Chondrocyte (in vitro differentiated cells): ENCODE results near the gene MALT1. TPM values are rescaled to one million over a fixed set of nuclear protein-coding genes. Genes with fewer than 3 reads are reported as not detected.
A peak's percentile ranks its signal among the peaks of the same experiment; 100 is the strongest.
"Not testable (repeated sequence)": the region's sequence is repeated elsewhere in the genome, so short reads cannot be mapped to it uniquely, and the experiment has no call there.

ENCODE experiments used
- DNase-seq: peaks from one replicate; pipeline ENCODE4 v3.0.0; 2021; ENCODE audit warnings: mixed read lengths, low spot score
- H3K27ac Mint-ChIP-seq: one replicate; pipeline ENCODE4 v1.8.0; 2021; ENCODE audit warnings: mild to moderate bottlenecking, moderate library complexity, mixed read lengths; ENCODE audit not compliant: unreplicated experiment
- H3K27me3 Mint-ChIP-seq: 2 replicates; pipeline ENCODE4 v1.8.0; 2021; ENCODE audit warnings: low read depth, mixed read lengths
- H3K36me3 Mint-ChIP-seq: 2 replicates; pipeline ENCODE4 v1.8.0; 2021; ENCODE audit warnings: low read depth, mixed read lengths
- H3K4me1 Mint-ChIP-seq: 2 replicates; pipeline ENCODE4 v1.8.0; 2021; ENCODE audit warnings: low read depth, mild to moderate bottlenecking, mixed read lengths
- H3K4me3 Mint-ChIP-seq: one replicate; pipeline ENCODE4 v1.8.0; 2021; ENCODE audit warnings: mild to moderate bottlenecking, moderate library complexity, mixed read lengths; ENCODE audit not compliant: unreplicated experiment
- H3K9me3 Mint-ChIP-seq: 2 replicates; pipeline ENCODE4 v1.8.0; 2021; ENCODE audit warnings: low read depth, mixed read lengths
- total RNA-seq: library from RNA; stranded (reverse); gene quantifications from 3 replicates; pipeline ENCODE4 v1.2.1, GENCODE V29; 2021
- TF ChIP-seq, protein P1 (sequence below): fragments of 200-600 bp; sonication (generic); IDR thresholded peaks from 2 replicates; pipeline ENCODE4 v1.5.0; 2021; ENCODE audit warnings: antibody characterized with exemption, mild to moderate bottlenecking, moderate library complexity

Gene MALT1
- total RNA-seq, 1 donor from 2014 or later = 17.4 TPM

DNA sequence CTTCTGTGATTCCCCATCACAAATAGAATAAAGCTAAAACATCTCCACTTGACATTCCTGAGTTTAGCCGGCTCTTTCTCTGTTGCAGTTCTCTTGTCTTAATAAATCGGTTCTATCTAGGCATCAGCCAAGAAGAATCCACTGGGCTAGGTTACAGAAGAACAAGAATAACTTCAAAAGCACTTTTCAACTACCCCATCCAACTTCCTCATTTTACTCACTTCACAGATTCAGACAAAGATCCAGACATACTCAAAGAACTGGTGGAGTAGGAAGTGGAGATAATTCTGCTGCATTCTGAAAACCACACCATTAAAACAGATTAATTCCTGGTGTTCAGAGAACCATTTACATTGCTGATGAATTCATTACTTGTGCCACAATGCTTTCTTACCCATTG lies 32.8 kb upstream of the MALT1 start:
- TF ChIP-seq, protein P1, sequence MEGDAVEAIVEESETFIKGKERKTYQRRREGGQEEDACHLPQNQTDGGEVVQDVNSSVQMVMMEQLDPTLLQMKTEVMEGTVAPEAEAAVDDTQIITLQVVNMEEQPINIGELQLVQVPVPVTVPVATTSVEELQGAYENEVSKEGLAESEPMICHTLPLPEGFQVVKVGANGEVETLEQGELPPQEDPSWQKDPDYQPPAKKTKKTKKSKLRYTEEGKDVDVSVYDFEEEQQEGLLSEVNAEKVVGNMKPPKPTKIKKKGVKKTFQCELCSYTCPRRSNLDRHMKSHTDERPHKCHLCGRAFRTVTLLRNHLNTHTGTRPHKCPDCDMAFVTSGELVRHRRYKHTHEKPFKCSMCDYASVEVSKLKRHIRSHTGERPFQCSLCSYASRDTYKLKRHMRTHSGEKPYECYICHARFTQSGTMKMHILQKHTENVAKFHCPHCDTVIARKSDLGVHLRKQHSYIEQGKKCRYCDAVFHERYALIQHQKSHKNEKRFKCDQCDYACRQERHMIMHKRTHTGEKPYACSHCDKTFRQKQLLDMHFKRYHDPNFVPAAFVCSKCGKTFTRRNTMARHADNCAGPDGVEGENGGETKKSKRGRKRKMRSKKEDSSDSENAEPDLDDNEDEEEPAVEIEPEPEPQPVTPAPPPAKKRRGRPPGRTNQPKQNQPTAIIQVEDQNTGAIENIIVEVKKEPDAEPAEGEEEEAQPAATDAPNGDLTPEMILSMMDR = no peak

DNA sequence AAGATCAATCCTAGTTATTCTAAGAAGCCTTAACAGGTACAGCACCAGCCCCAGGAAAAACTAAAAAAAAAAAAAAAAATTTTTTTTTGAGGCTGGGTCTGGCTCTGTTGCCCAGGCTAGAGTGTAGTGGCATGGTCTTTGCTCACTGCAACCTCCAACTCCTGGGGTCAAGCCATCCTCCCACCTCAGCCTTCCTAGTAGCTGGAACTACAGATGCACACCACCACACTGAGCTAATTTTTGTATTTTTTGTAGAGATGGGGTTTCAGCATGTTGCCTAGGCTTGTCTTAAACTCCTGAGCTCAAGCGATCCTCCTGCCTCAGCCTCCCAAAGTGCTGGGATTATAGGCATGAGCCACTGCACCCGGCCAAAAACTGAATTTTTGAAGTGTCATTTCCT lies 32.0 kb upstream of the MALT1 start:
- H3K27me3 Mint-ChIP-seq = no peaks in the 10 kb centered on the region
- peaks cover 30% of the 10 kb centered on the region for H3K4me1 Mint-ChIP-seq
- TF ChIP-seq, protein P1 = no peak
- no peak overlapping the region for H3K4me3 Mint-ChIP-seq
- DNase-seq = no peak
- no peaks in the 10 kb centered on the region for H3K36me3 Mint-ChIP-seq
- H3K27ac Mint-ChIP-seq = peak overlapping the region; percentile 94
- H3K9me3 Mint-ChIP-seq = no peaks in the 10 kb centered on the region

More for the DNA sequence above, 32.8 kb upstream of the MALT1 start:
- no peak overlapping the region for H3K4me3 Mint-ChIP-seq
- peak overlapping the region; percentile 25 for H3K27ac Mint-ChIP-seq
- H3K9me3 Mint-ChIP-seq = no peaks in the 10 kb centered on the region
- no peak for DNase-seq
- peaks cover 38% of the 10 kb centered on the region for H3K4me1 Mint-ChIP-seq
- no peaks in the 10 kb centered on the region for H3K27me3 Mint-ChIP-seq
- no peaks in the 10 kb centered on the region for H3K36me3 Mint-ChIP-seq

DNA sequence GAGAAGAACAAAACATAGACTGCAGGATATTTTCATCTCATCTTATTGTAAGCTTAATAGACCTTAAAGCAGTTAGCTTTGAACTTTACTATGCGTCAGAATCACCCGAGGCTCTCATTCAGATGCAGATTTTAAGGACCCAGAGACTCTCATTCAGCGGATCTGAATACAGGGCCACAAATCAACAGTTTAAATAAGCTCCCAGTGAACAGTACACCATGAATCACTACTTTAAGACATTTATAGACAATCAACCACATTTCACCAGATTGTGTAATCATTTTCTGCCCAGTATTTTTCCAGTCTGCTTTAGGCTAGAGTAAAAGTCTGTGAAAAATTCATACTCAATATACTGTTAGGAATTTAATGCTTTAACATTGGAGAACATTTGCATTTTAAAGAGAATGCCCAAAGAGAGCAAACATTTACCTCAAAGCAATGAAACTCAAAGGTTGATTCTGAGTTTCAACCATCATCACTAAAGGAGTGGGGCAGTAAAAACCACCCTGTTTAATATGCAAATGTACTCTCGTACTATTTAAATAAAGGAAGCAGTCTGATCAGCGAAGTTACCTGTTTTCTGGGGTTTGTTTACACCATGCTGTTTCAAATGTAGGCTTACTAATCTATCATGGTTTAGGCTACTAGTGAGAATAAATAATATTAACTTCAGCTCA lies 31.4 kb upstream of the MALT1 start:
- H3K36me3 Mint-ChIP-seq = no peaks in the 10 kb centered on the region
- peaks cover 25% of the 10 kb centered on the region for H3K4me1 Mint-ChIP-seq
- no peaks in the 10 kb centered on the region for H3K9me3 Mint-ChIP-seq
- TF ChIP-seq, protein P1 = no peak
- H3K27ac Mint-ChIP-seq = peak overlapping the region; percentile 94
- DNase-seq = no peak
- H3K27me3 Mint-ChIP-seq = no peaks in the 10 kb centered on the region
- H3K4me3 Mint-ChIP-seq = no peak overlapping the region

DNA sequence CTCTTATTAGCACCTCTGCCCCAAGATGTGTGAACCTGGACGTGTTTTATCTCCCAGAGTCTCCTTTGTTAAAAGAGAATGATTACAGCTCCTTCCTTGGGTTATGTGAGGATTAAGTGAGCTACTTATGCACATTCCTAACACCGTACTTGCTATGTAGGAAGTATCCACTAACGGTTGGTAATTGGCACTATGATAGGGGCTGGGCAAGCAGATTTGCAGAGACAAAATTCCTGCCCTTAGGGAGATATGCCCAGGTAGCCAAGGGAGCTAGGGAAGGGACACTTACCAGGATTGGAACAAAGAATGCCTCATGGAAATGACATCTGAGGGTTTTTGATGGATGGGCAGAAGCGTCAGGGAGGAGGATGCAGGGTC lies 30.8 kb upstream of the MALT1 start:
- TF ChIP-seq, protein P1 = no peak
- H3K27me3 Mint-ChIP-seq = no peaks in the 10 kb centered on the region
- peaks cover 22% of the 10 kb centered on the region for H3K4me1 Mint-ChIP-seq
- DNase-seq = no peak
- H3K36me3 Mint-ChIP-seq = no peaks in the 10 kb centered on the region
- H3K27ac Mint-ChIP-seq = no peak overlapping the region
- H3K9me3 Mint-ChIP-seq = no peaks in the 10 kb centered on the region
- no peak overlapping the region for H3K4me3 Mint-ChIP-seq

DNA sequence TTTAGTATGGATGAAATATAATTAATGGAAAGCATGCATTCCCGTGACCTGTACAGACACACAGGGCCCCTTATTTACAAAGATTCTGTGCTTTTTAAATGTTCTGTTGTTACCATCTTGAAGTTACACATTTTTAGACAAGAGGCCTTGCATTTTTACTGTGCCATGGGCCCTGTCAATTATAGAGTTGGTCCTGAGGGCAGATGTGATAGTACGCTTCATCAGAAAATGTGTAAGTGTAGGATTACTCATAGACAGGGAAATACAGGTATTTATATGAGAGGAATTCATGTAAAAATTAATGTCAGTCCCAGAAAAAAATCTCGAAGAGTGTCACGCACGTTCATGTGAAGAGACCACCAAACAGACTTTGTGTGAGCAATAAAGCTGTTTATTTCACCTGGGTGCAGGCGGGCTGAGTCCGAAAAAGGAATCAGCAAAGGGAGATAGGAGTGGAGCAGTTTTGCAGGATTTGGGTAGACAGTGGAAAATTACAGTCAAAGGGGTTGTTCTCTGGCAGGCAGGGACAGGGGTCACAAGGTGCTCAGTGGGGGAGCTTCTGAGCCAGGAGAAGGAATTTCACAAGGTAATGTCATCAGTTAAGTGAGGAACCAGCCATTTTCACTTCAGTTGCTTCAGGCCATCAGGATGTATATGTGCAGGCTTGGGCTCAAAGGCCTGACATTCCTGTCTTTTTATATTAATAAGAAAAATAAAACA lies 30.2 kb upstream of the MALT1 start:
- peaks cover 15% of the 10 kb centered on the region for H3K4me1 Mint-ChIP-seq

DNA sequence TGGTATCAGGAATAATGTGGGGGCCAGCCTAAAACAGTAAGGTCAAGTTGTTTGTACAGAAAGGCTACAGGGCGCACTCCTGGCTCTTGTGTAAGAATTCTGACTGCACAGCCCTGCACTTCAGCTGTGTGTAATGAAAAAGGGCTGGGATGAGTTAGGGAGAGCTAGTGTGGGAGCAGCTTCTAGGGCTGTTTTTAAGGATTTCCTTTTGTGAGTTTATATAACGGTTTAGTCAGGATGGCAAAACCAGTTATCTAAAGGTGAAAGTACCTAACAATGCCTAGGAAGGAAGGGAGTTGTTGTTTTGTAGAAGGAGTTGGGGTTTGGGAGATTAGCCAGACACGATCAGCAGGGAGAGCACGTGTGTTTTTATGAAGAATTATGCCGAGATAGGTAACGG lies 27.7 kb upstream of the MALT1 start:
- H3K9me3 Mint-ChIP-seq, H3K27ac Mint-ChIP-seq, H3K27me3 Mint-ChIP-seq, H3K4me1 Mint-ChIP-seq, DNase-seq, H3K4me3 Mint-ChIP-seq, H3K36me3 Mint-ChIP-seq: not testable (repeated sequence)

More for the DNA sequence above, 30.2 kb upstream of the MALT1 start:
- Mint-ChIP-seq H3K4me3 (no peak overlapping the region), H3K9me3 (no peaks in the 10 kb centered on the region), H3K27ac (no peak overlapping the region), H3K27me3 (no peaks in the 10 kb centered on the region), H3K36me3 (no peaks in the 10 kb centered on the region)
- TF ChIP-seq, protein P1 = no peak
- DNase-seq = no peak
